HEK293T (cell line): Measurements from ENCODE around the gene DHX30.

Experiments used
- FOXK2 ChIP-seq: fragments of 450-650 bp; IDR thresholded peaks from 2 replicates; pipeline ENCODE4 v1.6.1; 2016; ENCODE audit warnings: mild to moderate bottlenecking
- TARDBP ChIP-seq: fragments of 450-650 bp; IDR thresholded peaks from 2 replicates; pipeline ENCODE4 v1.6.1; 2016
- ZNF384 ChIP-seq: fragments of 450-650 bp; IDR thresholded peaks from 2 replicates; pipeline ENCODE4 v1.6.1; 2016
- TF ChIP-seq, protein P1 (sequence below): fragments of 450-650 bp; IDR thresholded peaks from 2 replicates; pipeline ENCODE4 v1.6.1; 2016

DNA sequence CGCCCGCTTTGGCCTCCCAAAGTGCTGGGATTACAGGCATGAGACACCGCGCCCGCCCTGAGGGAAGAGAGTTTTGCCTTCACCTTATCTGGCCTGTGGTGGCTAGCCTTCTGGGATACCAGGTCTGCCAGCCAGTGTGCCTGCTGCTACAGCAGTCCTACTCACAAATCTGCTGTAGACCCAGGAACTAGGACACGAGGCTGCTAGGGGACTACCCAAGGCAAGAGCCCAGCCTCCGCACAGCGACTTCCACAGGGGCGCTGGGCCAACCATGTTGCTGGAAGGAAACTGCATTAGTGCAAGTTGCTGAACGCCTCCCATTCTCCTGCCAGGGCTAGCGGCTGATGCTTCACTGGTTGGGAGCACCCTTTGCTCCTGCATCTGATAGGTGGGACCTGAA, 53.7 kb downstream of the DHX30 start:
- TF ChIP-seq ZNF384 = no peak
- TF ChIP-seq FOXK2 = no peak
- TF ChIP-seq, protein P1, sequence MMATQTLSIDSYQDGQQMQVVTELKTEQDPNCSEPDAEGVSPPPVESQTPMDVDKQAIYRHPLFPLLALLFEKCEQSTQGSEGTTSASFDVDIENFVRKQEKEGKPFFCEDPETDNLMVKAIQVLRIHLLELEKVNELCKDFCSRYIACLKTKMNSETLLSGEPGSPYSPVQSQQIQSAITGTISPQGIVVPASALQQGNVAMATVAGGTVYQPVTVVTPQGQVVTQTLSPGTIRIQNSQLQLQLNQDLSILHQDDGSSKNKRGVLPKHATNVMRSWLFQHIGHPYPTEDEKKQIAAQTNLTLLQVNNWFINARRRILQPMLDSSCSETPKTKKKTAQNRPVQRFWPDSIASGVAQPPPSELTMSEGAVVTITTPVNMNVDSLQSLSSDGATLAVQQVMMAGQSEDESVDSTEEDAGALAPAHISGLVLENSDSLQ = no peak
- TF ChIP-seq TARDBP = no peak
